Urothelium cell line (cell line): ENCODE data around the gene SLC26A4.
"Not testable (repeated sequence)": the region's sequence is repeated elsewhere in the genome, so short reads cannot be mapped to it uniquely, and the experiment has no call there.

ENCODE experiments used
- DNase-seq: peaks from one replicate; pipeline ENCODE4 v3.0.0; 2011; ENCODE audit warnings: low spot score, mixed read lengths
- FAIRE-seq: peaks from 2 replicates; lab custom pipeline; 2011; peaks lifted over from hg19 to GRCh38; lab: Jason Lieb, UNC

The SLC26A4 gene

DNA sequence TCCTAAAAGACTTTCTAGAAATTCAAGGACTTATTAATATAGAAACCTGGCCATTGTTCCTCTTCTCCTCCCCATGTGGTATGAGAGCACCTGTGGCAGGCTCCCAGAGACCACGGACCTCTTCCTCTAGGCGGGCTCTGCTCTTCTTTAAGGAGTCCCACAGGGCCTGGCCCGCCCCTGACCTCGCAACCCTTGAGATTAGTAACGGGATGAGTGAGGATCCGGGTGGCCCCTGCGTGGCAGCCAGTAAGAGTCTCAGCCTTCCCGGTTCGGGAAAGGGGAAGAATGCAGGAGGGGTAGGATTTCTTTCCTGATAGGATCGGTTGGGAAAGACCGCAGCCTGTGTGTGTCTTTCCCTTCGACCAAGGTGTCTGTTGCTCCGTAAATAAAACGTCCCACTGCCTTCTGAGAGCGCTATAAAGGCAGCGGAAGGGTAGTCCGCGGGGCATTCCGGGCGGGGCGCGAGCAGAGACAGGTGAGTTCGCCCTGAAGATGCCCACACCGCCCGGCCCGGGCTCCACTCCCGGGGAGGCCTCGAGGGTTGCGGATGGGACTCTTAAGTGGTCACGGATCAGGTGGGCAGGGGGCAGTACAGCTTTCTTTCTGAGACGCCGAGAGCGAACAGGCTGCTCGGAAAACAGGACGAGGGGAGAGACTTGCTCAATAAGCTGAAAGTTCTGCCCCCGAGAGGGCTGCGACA lies at the start of gene SLC26A4:
Gene SLC26A4, plus strand, starts transcription at position 448 of the 700 bp plus-strand sequence. CDS start 814 bp downstream, outside the sequence.
- no peak for DNase-seq
- no peak for FAIRE-seq

DNA sequence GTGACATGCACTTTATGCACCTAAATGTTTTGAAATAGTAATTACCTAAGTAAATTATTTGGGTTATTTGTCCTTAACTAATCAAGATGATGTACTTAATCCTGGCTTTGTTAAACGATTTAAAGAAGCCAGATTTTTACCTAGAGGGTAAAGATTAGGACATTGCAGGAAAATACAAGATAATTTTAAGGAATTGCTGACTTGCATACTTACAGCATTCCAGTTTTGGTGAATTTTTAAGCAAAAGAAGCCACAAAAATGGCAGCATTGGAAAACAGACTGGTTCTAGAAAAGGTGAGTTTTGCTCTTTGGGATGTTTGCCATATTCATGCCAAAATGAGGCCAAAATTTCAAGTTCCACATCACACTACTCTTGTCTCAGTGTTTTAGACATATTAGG lies 47.2 kb upstream of the SLC26A4 start:
- no peak for FAIRE-seq

GRCh38 chr7:107613948-107614347 lies 46.7 kb upstream of the SLC26A4 start:
- DNase-seq: no peak
- no peak for FAIRE-seq

More for the DNA sequence above, 47.2 kb upstream of the SLC26A4 start:
- DNase-seq: no peak

- no peak for DNase-seq
- peak; percentile 61 for FAIRE-seq
Measured at GRCh38 chr7:107614425-107614824, 46.2 kb upstream of the SLC26A4 start.

DNA sequence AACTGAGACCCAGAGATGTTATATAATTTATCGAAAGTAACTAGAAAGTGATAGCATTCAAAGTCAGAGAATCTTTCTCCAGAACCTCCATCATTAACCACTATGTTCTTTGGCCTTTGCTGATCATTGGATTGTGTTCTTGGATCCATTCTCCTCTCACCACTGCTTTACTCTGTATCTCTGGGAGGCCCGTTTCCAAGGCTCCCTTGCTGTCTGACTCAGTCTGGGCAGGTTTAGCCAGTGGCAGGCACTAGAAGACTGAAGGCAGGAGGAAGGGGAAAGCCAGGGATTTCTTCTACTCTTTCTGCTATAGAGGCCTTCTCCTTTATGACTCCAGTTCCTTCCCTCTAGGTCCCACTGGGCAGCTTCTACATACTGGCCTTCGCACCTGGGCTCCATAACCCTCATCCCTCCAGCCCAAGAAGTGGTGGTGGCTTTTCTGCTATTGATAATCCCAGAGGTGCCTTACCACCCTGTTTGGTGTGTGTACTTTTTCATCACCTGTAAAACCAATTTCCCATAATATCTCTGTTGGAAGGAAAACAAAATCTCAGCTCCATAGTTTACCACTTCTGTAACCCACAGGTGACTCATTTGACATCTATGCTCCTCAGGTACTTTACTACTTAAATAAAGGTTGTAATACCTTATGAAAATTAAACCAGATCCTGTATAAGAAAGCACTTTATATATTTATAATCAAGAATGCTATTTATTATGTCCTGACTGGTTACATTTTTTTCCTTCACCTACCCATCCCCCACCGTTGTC lies 44.5 kb upstream of the SLC26A4 start:
- no peak for FAIRE-seq
- DNase-seq: no peak

- FAIRE-seq (no peak), DNase-seq (no peak)
Measured at GRCh38 chr7:107622429-107622828, 38.2 kb upstream of the SLC26A4 start.

- DNase-seq (no peak), FAIRE-seq (no peak)
Measured at GRCh38 chr7:107622894-107623293, 37.7 kb upstream of the SLC26A4 start.

- FAIRE-seq (no peak), DNase-seq (no peak)
Measured at GRCh38 chr7:107627002-107627401, 33.6 kb upstream of the SLC26A4 start.

- no peak for FAIRE-seq
- no peak for DNase-seq
Measured at GRCh38 chr7:107628461-107629064, 32.1 kb upstream of the SLC26A4 start.

DNA sequence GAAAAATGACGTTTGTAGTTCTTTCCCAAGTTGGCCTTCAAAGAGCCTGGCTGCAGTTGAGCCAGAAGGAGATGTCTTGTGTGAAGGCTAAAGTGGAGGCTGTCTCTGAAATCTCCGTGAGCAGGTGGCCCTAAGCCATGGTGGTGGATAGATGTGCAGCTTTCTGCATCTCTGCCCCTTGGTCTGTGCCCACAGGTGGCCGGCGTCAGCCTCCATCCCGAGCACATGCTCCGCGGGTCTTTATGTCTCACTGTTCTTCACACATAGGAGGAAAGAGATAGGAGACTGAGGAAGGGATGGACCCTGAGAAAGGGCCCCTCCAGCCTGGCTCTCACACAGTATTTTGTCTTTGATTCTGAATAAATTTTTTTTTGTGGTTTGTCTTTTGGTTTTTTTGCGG lies 30.3 kb upstream of the SLC26A4 start:
- DNase-seq (no peak), FAIRE-seq (no peak)

GRCh38 chr7:107631588-107632491 lies 28.8 kb upstream of the SLC26A4 start:
- FAIRE-seq: no peak
- DNase-seq: no peak

GRCh38 chr7:107632492-107632865 lies 28.1 kb upstream of the SLC26A4 start:
- FAIRE-seq (no peak), DNase-seq (no peak)

GRCh38 chr7:107638594-107638993 lies 22.0 kb upstream of the SLC26A4 start:
- no peak for DNase-seq
- no peak for FAIRE-seq

GRCh38 chr7:107639070-107639469 lies 21.6 kb upstream of the SLC26A4 start:
- FAIRE-seq, DNase-seq: not testable (repeated sequence)

DNA sequence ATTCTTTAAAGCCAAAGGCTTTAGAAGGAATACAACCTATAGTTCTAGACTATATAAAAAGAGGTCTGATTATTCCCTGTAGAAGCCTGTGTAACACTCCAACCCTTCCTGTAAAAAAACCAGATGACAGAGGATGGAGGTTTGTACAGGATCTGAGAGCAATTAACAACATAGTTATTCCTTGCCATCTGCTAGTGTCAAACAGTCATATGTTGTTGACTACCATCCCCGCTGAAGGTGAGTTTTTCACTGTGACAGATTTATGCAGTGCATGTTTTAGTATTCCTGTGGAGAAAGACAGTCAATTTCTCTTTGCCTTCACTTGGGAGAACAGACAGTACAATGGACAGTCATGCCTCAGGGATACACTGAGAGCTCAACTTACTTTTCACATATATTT lies 19.0 kb upstream of the SLC26A4 start:
- no peak for FAIRE-seq
- DNase-seq: no peak

DNA sequence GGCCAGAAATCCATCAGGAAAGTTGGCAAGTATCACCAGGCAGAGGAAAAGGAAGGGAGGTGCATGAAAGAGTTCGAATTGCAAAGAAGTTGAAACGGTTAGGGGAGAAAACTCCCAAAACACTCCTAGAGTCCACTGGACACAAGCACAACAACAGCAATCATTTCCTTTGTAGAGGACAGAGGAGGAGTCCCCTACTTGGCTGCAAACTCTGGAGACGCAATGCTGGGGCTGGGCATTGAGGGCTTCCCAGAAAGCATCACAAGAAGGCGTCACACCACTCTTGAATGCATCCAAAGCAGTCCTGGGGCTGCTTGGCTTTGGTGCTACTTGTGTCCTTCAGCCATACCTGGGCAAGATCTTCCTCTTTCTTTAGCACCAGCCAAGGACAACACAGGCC lies 18.1 kb upstream of the SLC26A4 start:
- DNase-seq (no peak), FAIRE-seq (no peak)

GRCh38 chr7:107643407-107643806 lies 17.2 kb upstream of the SLC26A4 start:
- no peak for FAIRE-seq
- peak; percentile 47 for DNase-seq

- no peak for DNase-seq
- no peak for FAIRE-seq
Measured at GRCh38 chr7:107643938-107644308, 16.7 kb upstream of the SLC26A4 start.

DNA sequence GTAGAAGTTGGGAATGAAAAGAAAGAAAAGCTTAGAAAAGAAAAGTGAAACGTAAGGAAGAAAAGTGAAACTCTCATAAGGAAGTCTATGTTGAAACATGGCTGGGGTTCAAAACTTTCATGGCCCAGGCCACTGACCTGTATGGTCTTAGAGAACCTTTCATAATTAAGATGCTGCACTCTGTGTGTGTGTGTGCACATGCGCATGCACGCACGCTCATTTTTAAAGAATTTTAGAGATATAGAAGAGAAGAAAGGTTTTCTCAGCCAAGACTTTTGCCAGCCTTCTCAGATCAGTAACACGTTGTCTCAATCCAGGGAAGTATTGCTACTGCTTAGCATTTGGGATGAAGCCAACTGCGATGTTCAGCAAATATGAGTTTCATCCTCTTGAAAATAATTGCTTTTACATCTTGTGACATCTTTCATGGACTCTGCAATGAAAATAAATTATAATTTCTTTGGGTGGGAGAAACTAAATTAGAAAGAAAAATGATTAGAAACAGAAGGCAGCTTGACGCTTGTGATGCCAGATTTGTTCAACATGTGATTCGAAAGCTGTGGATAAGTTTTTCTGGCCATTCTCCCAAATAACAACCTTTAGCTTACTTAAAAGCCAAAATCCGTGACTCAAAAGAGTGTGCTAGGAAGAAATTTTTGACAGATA lies 16.2 kb upstream of the SLC26A4 start:
- DNase-seq (no peak), FAIRE-seq (no peak)

GRCh38 chr7:107652642-107653041 lies 8.0 kb upstream of the SLC26A4 start:
- no peak for DNase-seq
- no peak for FAIRE-seq
